ENCODE results near the gene LATS1. TPM values are rescaled to one million over a fixed set of nuclear protein-coding genes. Genes with fewer than 3 reads are reported as not detected.
A peak's percentile ranks its signal among the peaks of the same experiment; 100 is the strongest.

Gene LATS1
- total RNA-seq, 1 donor from 2014 or later: 15.1 TPM

DNA sequence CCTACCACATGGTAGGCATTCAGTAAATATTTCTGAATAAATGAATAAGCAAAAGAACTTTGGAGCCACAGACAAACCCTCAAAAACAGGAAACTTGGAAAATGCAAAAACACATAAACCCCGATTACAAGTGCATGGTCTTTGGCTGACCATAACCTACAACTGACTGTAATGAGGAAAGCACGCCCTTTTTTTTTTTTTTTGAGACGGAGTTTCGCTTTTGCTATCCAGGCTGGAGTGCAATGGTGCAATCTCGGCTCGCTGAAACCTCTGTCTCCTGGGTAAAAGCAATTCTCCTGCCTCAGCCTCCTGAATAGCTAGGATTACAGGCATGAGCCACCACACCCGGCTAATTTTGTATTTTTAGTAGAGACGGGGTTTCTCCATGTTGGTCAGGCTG is 11.9 kb upstream of the LATS1 start:
- no peak overlapping the region for H3K27ac ChIP-seq (ENCODE audit: low read depth, low read length)
- no peaks in the 10 kb centered on the region for H3K9me3 ChIP-seq (ENCODE audit: control insufficient read depth in 3 of 3, low read length in 3 of 3)
- H3K9ac ChIP-seq (ENCODE audit: low read depth in 1 of 3, low read length in 3 of 3): no peak overlapping the region
- no peak overlapping the region for H3K4me3 ChIP-seq (ENCODE audit: low read length in 3 of 3)
- no peaks in the 10 kb centered on the region for H3K4me1 ChIP-seq (ENCODE audit: control insufficient read depth in 3 of 3, insufficient read depth in 3 of 3, low read length in 3 of 3)
- H3K27me3 ChIP-seq (ENCODE audit: control insufficient read depth in 3 of 3, insufficient read depth in 3 of 3, low read length in 3 of 3): no peaks in the 10 kb centered on the region
- H3K36me3 ChIP-seq (ENCODE audit: control insufficient read depth in 3 of 3, insufficient read depth in 3 of 3, low read length in 3 of 3): peaks cover 12 to 51% (median 40%) of the 10 kb centered on the region in 3 donors

DNA sequence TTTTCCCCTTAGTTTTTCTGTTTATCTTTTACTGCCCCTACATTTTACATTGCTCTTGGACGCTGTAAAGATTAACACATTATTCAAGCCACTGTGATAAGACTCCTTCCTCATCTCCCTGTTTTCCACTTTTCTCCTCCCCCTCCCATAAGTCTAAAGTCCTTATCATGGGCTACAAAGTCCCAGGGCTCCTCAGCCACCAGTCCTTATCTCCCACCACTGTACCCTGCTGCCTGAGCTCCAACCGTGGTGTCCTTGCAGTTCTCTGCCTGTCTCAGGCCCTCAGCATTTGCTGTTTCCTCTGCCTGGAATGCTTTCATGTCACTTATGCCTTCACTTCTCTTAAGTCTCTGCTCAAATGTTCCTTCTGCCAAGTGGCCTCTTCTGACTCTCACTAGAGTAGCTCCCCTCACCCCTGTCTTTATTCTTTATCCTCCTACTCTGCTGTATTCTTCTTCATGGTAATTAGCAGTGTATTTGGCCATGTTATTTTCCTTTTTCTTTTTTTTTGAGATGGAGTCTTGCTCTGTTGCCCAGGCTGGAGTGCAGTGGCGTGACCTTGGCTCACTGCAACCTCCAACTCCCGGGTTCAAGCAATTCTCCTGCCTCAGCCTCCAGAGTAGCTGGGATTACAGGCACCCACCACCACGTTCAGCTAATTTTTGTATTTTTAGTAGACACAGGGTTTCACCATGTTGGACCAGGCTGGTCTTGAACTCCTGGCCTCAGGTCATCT is 10.8 kb upstream of the LATS1 start:
- Histone ChIP-seq H3K9ac (ENCODE audit: low read depth in 1 of 3, low read length in 3 of 3) (no peak overlapping the region), H3K27me3 (ENCODE audit: control insufficient read depth in 3 of 3, insufficient read depth in 3 of 3, low read length in 3 of 3) (no peaks in the 10 kb centered on the region), H3K4me1 (ENCODE audit: control insufficient read depth in 3 of 3, insufficient read depth in 3 of 3, low read length in 3 of 3) (no peaks in the 10 kb centered on the region), H3K9me3 (ENCODE audit: control insufficient read depth in 3 of 3, low read length in 3 of 3) (no peaks in the 10 kb centered on the region), H3K27ac (ENCODE audit: low read depth, low read length) (no peak overlapping the region), H3K4me3 (ENCODE audit: low read length in 3 of 3) (no peak overlapping the region), H3K36me3 (ENCODE audit: control insufficient read depth in 3 of 3, insufficient read depth in 3 of 3, low read length in 3 of 3) (peaks cover 13 to 46% (median 38%) of the 10 kb centered on the region in 3 donors)

DNA sequence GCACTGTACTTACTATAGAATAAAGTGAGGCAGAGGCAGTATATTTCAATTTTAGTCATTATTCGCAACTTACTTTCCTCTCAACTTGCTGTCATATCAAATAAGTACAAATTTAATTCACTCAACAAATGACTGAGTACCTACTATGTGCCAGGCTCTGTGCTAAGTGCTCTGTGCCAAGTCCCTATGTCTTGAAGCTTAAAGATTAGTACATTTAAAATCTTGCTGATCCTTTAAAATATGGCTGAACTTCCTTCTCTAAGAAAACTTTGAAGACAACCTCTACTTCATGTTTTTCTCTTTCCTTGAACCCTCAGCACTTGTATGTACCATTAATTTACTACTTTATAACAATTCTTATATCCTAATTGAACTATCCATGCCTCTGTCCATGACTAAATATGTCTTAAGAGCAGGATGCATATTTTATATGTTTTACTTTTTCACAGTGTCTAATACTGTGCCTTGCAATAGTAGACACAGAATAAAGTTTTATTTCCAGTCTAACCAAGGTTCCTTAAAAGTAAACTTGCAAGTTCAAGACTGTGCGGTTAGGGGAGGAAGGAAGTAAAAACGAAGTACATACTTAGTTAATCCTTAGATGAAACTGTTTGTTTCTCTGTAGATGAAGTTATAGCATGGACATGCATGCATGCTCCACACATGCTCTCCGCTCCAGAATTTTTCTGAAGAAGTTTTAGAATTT is 10.0 kb upstream of the LATS1 start:
- no peaks in the 10 kb centered on the region for H3K4me1 ChIP-seq (ENCODE audit: control insufficient read depth in 3 of 3, insufficient read depth in 3 of 3, low read length in 3 of 3)
- no peaks in the 10 kb centered on the region for H3K9me3 ChIP-seq (ENCODE audit: control insufficient read depth in 3 of 3, low read length in 3 of 3)
- no peaks in the 10 kb centered on the region for H3K27me3 ChIP-seq (ENCODE audit: control insufficient read depth in 3 of 3, insufficient read depth in 3 of 3, low read length in 3 of 3)
- H3K9ac ChIP-seq (ENCODE audit: low read depth in 1 of 3, low read length in 3 of 3): no peak overlapping the region
- H3K4me3 ChIP-seq (ENCODE audit: low read length in 3 of 3): no peak overlapping the region
- H3K36me3 ChIP-seq (ENCODE audit: control insufficient read depth in 3 of 3, insufficient read depth in 3 of 3, low read length in 3 of 3): peaks cover 10 to 43% (median 35%) of the 10 kb centered on the region in 3 donors
- H3K27ac ChIP-seq (ENCODE audit: low read depth, low read length): no peak overlapping the region

DNA sequence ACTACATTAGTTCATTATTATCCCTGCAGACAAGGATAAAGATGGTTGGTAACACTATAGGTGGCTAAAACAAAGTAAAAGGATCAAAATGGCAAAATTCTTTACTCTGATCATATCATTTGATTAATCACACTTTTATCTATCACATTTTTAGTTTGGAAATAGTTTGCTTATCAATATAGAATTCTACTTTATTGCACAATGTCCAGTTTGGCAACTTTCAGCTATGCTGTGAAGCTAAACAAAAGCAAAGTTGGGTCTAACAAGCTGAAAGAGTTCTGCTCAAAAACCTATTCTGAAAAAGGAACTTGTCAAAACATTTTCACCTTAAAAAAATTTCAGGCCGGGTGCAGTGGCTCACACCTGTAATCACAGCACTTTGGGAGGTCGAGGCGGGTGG is 7.9 kb upstream of the LATS1 start:
- peaks cover 3 to 35% (median 31%) of the 10 kb centered on the region in 3 donors for H3K36me3 ChIP-seq (ENCODE audit: control insufficient read depth in 3 of 3, insufficient read depth in 3 of 3, low read length in 3 of 3)
- H3K4me3 ChIP-seq (ENCODE audit: low read length in 3 of 3): no peak overlapping the region
- H3K27me3 ChIP-seq (ENCODE audit: control insufficient read depth in 3 of 3, insufficient read depth in 3 of 3, low read length in 3 of 3): no peaks in the 10 kb centered on the region
- H3K4me1 ChIP-seq (ENCODE audit: control insufficient read depth in 3 of 3, insufficient read depth in 3 of 3, low read length in 3 of 3): no peaks in the 10 kb centered on the region
- no peaks in the 10 kb centered on the region for H3K9me3 ChIP-seq (ENCODE audit: control insufficient read depth in 3 of 3, low read length in 3 of 3)
- H3K27ac ChIP-seq (ENCODE audit: low read depth, low read length): no peak overlapping the region
- no peak overlapping the region for H3K9ac ChIP-seq (ENCODE audit: low read depth in 1 of 3, low read length in 3 of 3)

DNA sequence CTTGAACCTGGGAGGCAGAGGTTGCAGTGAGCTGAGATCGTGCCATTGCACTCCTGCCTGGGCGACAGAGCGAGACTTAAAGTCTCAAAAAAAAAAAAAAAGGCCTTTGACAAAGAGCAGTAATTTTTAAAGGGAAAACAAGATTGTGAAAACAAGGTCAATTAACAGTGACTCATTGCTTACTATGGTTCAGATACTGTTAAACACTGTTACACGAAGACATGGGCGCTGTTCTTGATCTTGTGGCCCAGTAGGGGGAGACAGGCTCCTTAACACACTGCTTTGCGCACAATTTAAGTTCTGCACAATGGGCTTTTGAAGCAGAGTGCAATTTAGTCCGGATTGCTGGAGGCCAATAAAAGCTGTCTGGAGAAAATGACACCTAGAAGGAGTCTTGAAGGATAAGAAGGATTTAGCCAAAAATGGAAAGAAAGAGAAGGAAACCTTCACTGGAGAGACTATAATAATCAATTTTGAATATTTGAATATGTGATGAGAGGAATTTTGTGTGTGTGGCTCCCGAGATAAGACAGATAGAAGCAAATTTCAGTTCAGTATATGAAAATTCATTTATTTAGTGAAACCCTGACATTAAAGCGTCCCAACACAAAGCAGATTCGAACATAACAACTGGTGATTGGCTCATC is 6.0 kb upstream of the LATS1 start:
- Histone ChIP-seq H3K27me3 (ENCODE audit: control insufficient read depth in 3 of 3, insufficient read depth in 3 of 3, low read length in 3 of 3) (no peaks in the 10 kb centered on the region), H3K4me1 (ENCODE audit: control insufficient read depth in 3 of 3, insufficient read depth in 3 of 3, low read length in 3 of 3) (no peaks in the 10 kb centered on the region), H3K4me3 (ENCODE audit: low read length in 3 of 3) (no peak overlapping the region), H3K9ac (ENCODE audit: low read depth in 1 of 3, low read length in 3 of 3) (no peak overlapping the region), H3K36me3 (ENCODE audit: control insufficient read depth in 3 of 3, insufficient read depth in 3 of 3, low read length in 3 of 3) (peaks cover 3 to 19% (median 17%) of the 10 kb centered on the region in 3 donors), H3K9me3 (ENCODE audit: control insufficient read depth in 3 of 3, low read length in 3 of 3) (no peaks in the 10 kb centered on the region), H3K27ac (ENCODE audit: low read depth, low read length) (no peak overlapping the region)

DNA sequence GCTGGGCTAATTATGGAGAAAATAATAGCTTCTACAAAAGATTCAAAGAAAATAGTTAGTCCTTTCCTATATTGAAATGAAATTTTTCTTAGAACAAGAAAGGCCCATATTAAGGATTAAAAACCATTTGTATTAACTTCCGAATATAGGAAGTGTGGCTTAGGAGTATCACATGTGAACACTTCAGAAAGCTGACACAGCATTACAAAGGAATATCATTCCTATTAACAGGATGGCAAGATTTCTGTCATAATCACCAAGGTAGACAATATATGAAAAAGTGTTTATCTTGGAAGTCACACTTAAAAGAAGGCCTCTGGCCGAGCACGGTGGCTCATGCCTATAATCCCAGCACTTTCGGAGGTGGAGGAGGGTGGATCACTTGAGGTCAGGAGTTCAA is 5.4 kb upstream of the LATS1 start:
- H3K27me3 ChIP-seq (ENCODE audit: control insufficient read depth in 3 of 3, insufficient read depth in 3 of 3, low read length in 3 of 3): no peaks in the 10 kb centered on the region
- H3K4me1 ChIP-seq (ENCODE audit: control insufficient read depth in 3 of 3, insufficient read depth in 3 of 3, low read length in 3 of 3): peaks cover 0 to 3% (median 3%) of the 10 kb centered on the region in 3 donors
- H3K9me3 ChIP-seq (ENCODE audit: control insufficient read depth in 3 of 3, low read length in 3 of 3): no peaks in the 10 kb centered on the region
- no peak overlapping the region for H3K9ac ChIP-seq (ENCODE audit: low read depth in 1 of 3, low read length in 3 of 3)
- peaks cover 3 to 13% (median 12%) of the 10 kb centered on the region in 3 donors for H3K36me3 ChIP-seq (ENCODE audit: control insufficient read depth in 3 of 3, insufficient read depth in 3 of 3, low read length in 3 of 3)
- H3K4me3 ChIP-seq (ENCODE audit: low read length in 3 of 3): no peak overlapping the region
- no peak overlapping the region for H3K27ac ChIP-seq (ENCODE audit: low read depth, low read length)

DNA sequence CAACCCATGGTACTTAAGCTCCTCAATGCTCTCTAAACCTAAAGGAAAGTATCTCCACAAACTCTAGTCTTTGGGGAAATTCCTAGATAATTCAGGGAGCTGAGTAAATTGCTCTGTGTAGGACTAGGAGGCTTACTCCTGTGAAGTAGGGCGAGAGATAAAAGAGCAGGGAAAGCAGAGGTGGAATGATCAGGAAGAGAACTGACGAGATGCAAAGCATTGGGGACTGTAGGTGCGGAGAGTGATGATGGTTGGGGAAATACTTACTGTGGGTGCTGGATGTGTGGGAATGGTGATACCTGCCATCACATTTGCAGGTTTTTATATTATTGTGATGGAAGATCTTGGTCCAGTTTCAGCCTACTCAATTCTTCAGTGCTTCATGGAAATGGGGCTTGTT is 1.6 kb upstream of the LATS1 start:
- peaks cover 10 to 18% (median 17%) of the 10 kb centered on the region in 3 donors for H3K4me1 ChIP-seq (ENCODE audit: control insufficient read depth in 3 of 3, insufficient read depth in 3 of 3, low read length in 3 of 3)
- no peaks in the 10 kb centered on the region for H3K27me3 ChIP-seq (ENCODE audit: control insufficient read depth in 3 of 3, insufficient read depth in 3 of 3, low read length in 3 of 3)
- no peaks in the 10 kb centered on the region for H3K9me3 ChIP-seq (ENCODE audit: control insufficient read depth in 3 of 3, low read length in 3 of 3)
- no peaks in the 10 kb centered on the region for H3K36me3 ChIP-seq (ENCODE audit: control insufficient read depth in 3 of 3, insufficient read depth in 3 of 3, low read length in 3 of 3)
- H3K27ac ChIP-seq (ENCODE audit: low read depth, low read length): no peak overlapping the region
- H3K9ac ChIP-seq (ENCODE audit: low read depth in 1 of 3, low read length in 3 of 3): no peak overlapping the region
- H3K4me3 ChIP-seq (ENCODE audit: low read length in 3 of 3): no peak overlapping the region

DNA sequence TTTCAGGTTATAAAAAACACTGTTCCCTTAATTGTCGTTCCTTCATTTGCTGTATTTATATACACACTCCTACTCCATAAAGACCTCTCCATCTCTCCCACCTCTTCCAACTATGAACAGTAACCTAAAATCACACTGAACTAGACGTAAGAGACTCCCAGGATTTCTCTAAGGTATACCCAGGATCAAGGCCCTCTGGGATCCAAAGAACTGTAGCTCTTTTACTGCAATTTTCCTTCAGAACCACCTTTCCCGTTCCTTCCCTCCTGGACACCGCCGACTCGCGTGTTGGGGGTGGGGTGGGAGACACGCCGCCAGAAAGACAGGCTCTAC is 680 bp downstream of the LATS1 start:
- H3K4me1 ChIP-seq (ENCODE audit: control insufficient read depth in 3 of 3, insufficient read depth in 3 of 3, low read length in 3 of 3): peaks cover 10 to 18% (median 17%) of the 10 kb centered on the region in 3 donors
- peak overlapping the region; percentile 100 for H3K27ac ChIP-seq (ENCODE audit: low read depth, low read length)
- no peaks in the 10 kb centered on the region for H3K27me3 ChIP-seq (ENCODE audit: control insufficient read depth in 3 of 3, insufficient read depth in 3 of 3, low read length in 3 of 3)
- peak overlapping the region; percentile 98 to 100 (median 100) for H3K9ac ChIP-seq (ENCODE audit: low read depth in 1 of 3, low read length in 3 of 3)
- H3K36me3 ChIP-seq (ENCODE audit: control insufficient read depth in 3 of 3, insufficient read depth in 3 of 3, low read length in 3 of 3): no peaks in the 10 kb centered on the region
- H3K9me3 ChIP-seq (ENCODE audit: control insufficient read depth in 3 of 3, low read length in 3 of 3): no peaks in the 10 kb centered on the region
- H3K4me3 ChIP-seq (ENCODE audit: low read length in 3 of 3): peak overlapping the region; percentile 80 to 90 (median 88)

DNA sequence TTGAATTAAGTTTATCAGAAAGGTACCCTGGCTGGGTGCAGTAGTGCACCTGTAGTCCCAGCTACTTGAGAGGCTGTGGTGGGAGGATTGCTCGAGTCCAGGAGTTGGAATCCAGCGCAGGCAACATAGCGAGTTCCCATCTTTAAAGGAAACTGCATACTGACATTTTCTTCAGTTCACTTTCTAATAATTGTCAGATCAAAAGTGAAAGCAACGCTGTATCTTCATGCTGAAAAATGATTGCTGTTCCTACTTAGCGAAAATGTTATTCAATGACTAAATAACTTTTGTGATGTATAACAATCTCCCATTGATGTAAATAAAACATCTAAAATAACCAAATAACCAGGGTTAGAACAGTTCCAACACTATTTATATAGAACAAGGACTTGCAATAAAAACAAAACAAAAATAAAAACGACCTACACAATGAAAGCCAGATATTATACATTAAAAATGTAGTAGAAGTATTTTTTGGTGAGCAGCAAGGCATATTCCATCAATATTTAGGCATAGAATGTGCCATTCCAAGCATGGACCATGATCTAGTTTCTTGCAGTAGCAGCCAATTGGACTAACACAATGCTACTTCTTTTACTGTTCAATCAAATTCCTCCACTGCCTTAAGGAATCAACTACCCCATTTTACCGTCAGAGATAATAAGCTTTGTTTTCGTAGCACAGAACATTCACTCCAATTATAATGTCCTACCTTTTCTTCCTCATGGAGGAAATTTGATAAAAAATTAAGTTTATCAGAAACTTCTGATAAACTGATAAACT is 1.5 kb downstream of the LATS1 start:
- Histone ChIP-seq H3K27me3 (ENCODE audit: control insufficient read depth in 3 of 3, insufficient read depth in 3 of 3, low read length in 3 of 3) (no peaks in the 10 kb centered on the region), H3K9me3 (ENCODE audit: control insufficient read depth in 3 of 3, low read length in 3 of 3) (no peaks in the 10 kb centered on the region), H3K4me1 (ENCODE audit: control insufficient read depth in 3 of 3, insufficient read depth in 3 of 3, low read length in 3 of 3) (peaks cover 10 to 18% (median 17%) of the 10 kb centered on the region in 3 donors), H3K4me3 (ENCODE audit: low read length in 3 of 3) (peak overlapping the region; percentile 80 to 90 (median 88)), H3K9ac (ENCODE audit: low read depth in 1 of 3, low read length in 3 of 3) (peak overlapping the region; percentile 98 to 100 (median 100)), H3K36me3 (ENCODE audit: control insufficient read depth in 3 of 3, insufficient read depth in 3 of 3, low read length in 3 of 3) (no peaks in the 10 kb centered on the region), H3K27ac (ENCODE audit: low read depth, low read length) (peak overlapping the region; percentile 100)

Measured in skeletal muscle tissue (tissue), 4 donors.